Chondrocyte (in vitro differentiated cells): Measurements from ENCODE around the gene MFSD12. TPM values are rescaled to one million over a fixed set of nuclear protein-coding genes. Genes with fewer than 3 reads are reported as not detected.

Experiments used
- DNase-seq: peaks from one replicate; pipeline ENCODE4 v3.0.0; 2021; ENCODE audit warnings: mixed read lengths, low spot score
- H3K27ac Mint-ChIP-seq: one replicate; pipeline ENCODE4 v1.8.0; 2021; ENCODE audit warnings: mild to moderate bottlenecking, moderate library complexity, mixed read lengths; ENCODE audit not compliant: unreplicated experiment
- H3K27me3 Mint-ChIP-seq: 2 replicates; pipeline ENCODE4 v1.8.0; 2021; ENCODE audit warnings: low read depth, mixed read lengths
- H3K36me3 Mint-ChIP-seq: 2 replicates; pipeline ENCODE4 v1.8.0; 2021; ENCODE audit warnings: low read depth, mixed read lengths
- H3K4me1 Mint-ChIP-seq: 2 replicates; pipeline ENCODE4 v1.8.0; 2021; ENCODE audit warnings: low read depth, mild to moderate bottlenecking, mixed read lengths
- H3K4me3 Mint-ChIP-seq: one replicate; pipeline ENCODE4 v1.8.0; 2021; ENCODE audit warnings: mild to moderate bottlenecking, moderate library complexity, mixed read lengths; ENCODE audit not compliant: unreplicated experiment
- H3K9me3 Mint-ChIP-seq: 2 replicates; pipeline ENCODE4 v1.8.0; 2021; ENCODE audit warnings: low read depth, mixed read lengths
- CTCF ChIP-seq: fragments of 200-600 bp; sonication (generic); IDR thresholded peaks from 2 replicates; pipeline ENCODE4 v1.5.0; 2021; ENCODE audit warnings: antibody characterized with exemption, mild to moderate bottlenecking, moderate library complexity
- total RNA-seq: library from RNA; stranded (reverse); gene quantifications from 3 replicates; pipeline ENCODE4 v1.2.1, GENCODE V29; 2021

The MFSD12 gene
- total RNA-seq, 1 donor from 2014 or later: 98.4 TPM

- Mint-ChIP-seq H3K4me1 (peaks cover 19% of the 10 kb centered on the region), H3K36me3 (no peaks in the 10 kb centered on the region), H3K4me3 (no peak overlapping the region), H3K9me3 (no peaks in the 10 kb centered on the region), H3K27me3 (no peaks in the 10 kb centered on the region), H3K27ac (no peak overlapping the region)
- TF ChIP-seq CTCF: no peak
- no peak for DNase-seq
Observed at GRCh38 chr19:3516675-3517207, 40.6 kb downstream of the MFSD12 start.

GRCh38 chr19:3515891-3516422, 41.4 kb downstream of the MFSD12 start:
- Mint-ChIP-seq H3K4me3 (no peak overlapping the region), H3K27ac (no peak overlapping the region), H3K9me3 (no peaks in the 10 kb centered on the region), H3K36me3 (no peaks in the 10 kb centered on the region), H3K27me3 (no peaks in the 10 kb centered on the region), H3K4me1 (peaks cover 16% of the 10 kb centered on the region)
- DNase-seq: no peak
- no peak for TF ChIP-seq CTCF

GRCh38 chr19:3514930-3515329, 42.5 kb downstream of the MFSD12 start:
- no peaks in the 10 kb centered on the region for H3K27me3 Mint-ChIP-seq
- H3K9me3 Mint-ChIP-seq: no peaks in the 10 kb centered on the region
- no peaks in the 10 kb centered on the region for H3K36me3 Mint-ChIP-seq
- H3K4me1 Mint-ChIP-seq: peaks cover 17% of the 10 kb centered on the region
- no peak overlapping the region for H3K27ac Mint-ChIP-seq
- TF ChIP-seq CTCF: no peak
- no peak for DNase-seq
- no peak overlapping the region for H3K4me3 Mint-ChIP-seq

- Mint-ChIP-seq H3K4me1 (peaks cover 29% of the 10 kb centered on the region), H3K27me3 (no peaks in the 10 kb centered on the region), H3K36me3 (no peaks in the 10 kb centered on the region), H3K9me3 (no peaks in the 10 kb centered on the region), H3K27ac (no peak overlapping the region), H3K4me3 (no peak overlapping the region)
- no peak for TF ChIP-seq CTCF
- DNase-seq: no peak
Observed at GRCh38 chr19:3513229-3514140, 43.9 kb downstream of the MFSD12 start.

- DNase-seq: no peak
- Mint-ChIP-seq H3K9me3 (no peaks in the 10 kb centered on the region), H3K36me3 (no peaks in the 10 kb centered on the region), H3K4me3 (no peak overlapping the region), H3K4me1 (peaks cover 34% of the 10 kb centered on the region), H3K27ac (no peak overlapping the region), H3K27me3 (no peaks in the 10 kb centered on the region)
- TF ChIP-seq CTCF: no peak
Observed at GRCh38 chr19:3512562-3513228, 44.7 kb downstream of the MFSD12 start.
